WTC11 (cell line): ENCODE results near the gene EVA1C. TPM values are rescaled to one million over a fixed set of nuclear protein-coding genes. Genes with fewer than 3 reads are reported as not detected.

Source experiments
- ATAC-seq: fragments of 200-7000 bp; cut with Tn5 transposase; 2 replicates; pipeline ENCODE4 v1.10.0; 2021; ENCODE audit warnings: mild to moderate bottlenecking, moderate library complexity
- CTCF ChIA-PET: fragments of 300-600 bp; sonication (Branson Sonifier 250); formaldehyde crosslinking; loops from one replicate; lab custom pipeline; 2021; ENCODE audit warnings: antibody characterized with exemption; lab: Charles Lee
- POLR2A ChIA-PET: fragments of 350-600 bp; sonication (Branson Sonifier 250); formaldehyde crosslinking; loops from one replicate; lab custom pipeline; 2021; ENCODE audit warnings: antibody characterized with exemption; lab: Charles Lee
- DNase-seq: peaks from one replicate; pipeline ENCODE4 v3.0.0; 2021; ENCODE audit warnings: low spot score
- H3K27ac Mint-ChIP-seq: 2 replicates; pipeline ENCODE4 v1.8.0; 2021; ENCODE audit warnings: mixed read lengths
- H3K27me3 Mint-ChIP-seq: 2 replicates; pipeline ENCODE4 v1.8.0; 2021; ENCODE audit warnings: low read depth, mild to moderate bottlenecking, moderate library complexity, mixed read lengths
- H3K36me3 Mint-ChIP-seq: 2 replicates; pipeline ENCODE4 v1.8.0; 2021; ENCODE audit warnings: mixed read lengths
- H3K4me1 Mint-ChIP-seq: 2 replicates; pipeline ENCODE4 v1.8.0; 2022; ENCODE audit warnings: mixed read lengths
- H3K4me3 Mint-ChIP-seq: 2 replicates; pipeline ENCODE4 v1.8.0; 2021; ENCODE audit warnings: mild to moderate bottlenecking, moderate library complexity, mixed read lengths
- H3K9me3 Mint-ChIP-seq: 2 replicates; pipeline ENCODE4 v1.8.0; 2021; ENCODE audit warnings: mixed read lengths
- ARID4B ChIP-seq: sonication (generic); formaldehyde crosslinking; IDR thresholded peaks from 2 replicates; pipeline ENCODE4 v1.8.0; 2023; ENCODE audit warnings: missing genetic modification reagents, mild to moderate bottlenecking, borderline replicate concordance
- ATF1 ChIP-seq: sonication (generic); formaldehyde crosslinking; IDR thresholded peaks from 2 replicates; pipeline ENCODE4 v1.8.1; 2023; ENCODE audit warnings: mild to moderate bottlenecking, moderate library complexity, missing genetic modification reagents
- ATF2 ChIP-seq: sonication (generic); formaldehyde crosslinking; IDR thresholded peaks from 2 replicates; pipeline ENCODE4 v1.8.1; 2022; ENCODE audit warnings: low read depth, missing genetic modification reagents, borderline replicate concordance
- CDX4 ChIP-seq: fragments of 250-450 bp; sonication (Bioruptor Pico); IDR thresholded peaks from 2 replicates; pipeline ENCODE4 v1.9.0; 2021; ENCODE audit warnings: moderate library complexity, mild to moderate bottlenecking, inconsistent platforms, borderline replicate concordance
- CREM ChIP-seq: sonication (generic); formaldehyde crosslinking; IDR thresholded peaks from 2 replicates; pipeline ENCODE4 v1.8.1; 2022; ENCODE audit warnings: mild to moderate bottlenecking, missing genetic modification reagents, moderate library complexity
- FOXP4 ChIP-seq: sonication (generic); formaldehyde crosslinking; IDR thresholded peaks from 2 replicates; pipeline ENCODE4 v1.8.0; 2022; ENCODE audit warnings: mild to moderate bottlenecking, missing genetic modification reagents
- GABPB1 ChIP-seq: sonication (generic); formaldehyde crosslinking; IDR thresholded peaks from 2 replicates; pipeline ENCODE4 v1.8.1; 2023; ENCODE audit warnings: mild to moderate bottlenecking, missing genetic modification reagents
- IRF1 ChIP-seq: sonication (generic); formaldehyde crosslinking; IDR thresholded peaks from 2 replicates; pipeline ENCODE4 v1.8.0; 2023; ENCODE audit warnings: missing genetic modification reagents
- JUN ChIP-seq: sonication (generic); formaldehyde crosslinking; IDR thresholded peaks from 2 replicates; pipeline ENCODE4 v1.8.0; 2023; ENCODE audit warnings: mild to moderate bottlenecking, missing genetic modification reagents
- NFE2L1 ChIP-seq: sonication (generic); formaldehyde crosslinking; IDR thresholded peaks from 2 replicates; pipeline ENCODE4 v1.8.1; 2023; ENCODE audit warnings: missing genetic modification reagents
- OVOL2 ChIP-seq: fragments of 250-450 bp; sonication (Bioruptor Pico); IDR thresholded peaks from 2 replicates; pipeline ENCODE4 v1.9.0; 2021; ENCODE audit warnings: mild to moderate bottlenecking, borderline replicate concordance
- RELA ChIP-seq: sonication (generic); formaldehyde crosslinking; IDR thresholded peaks from 2 replicates; pipeline ENCODE4 v1.8.1; 2022; ENCODE audit warnings: missing genetic modification reagents, mild to moderate bottlenecking, borderline replicate concordance
- SMAD3 ChIP-seq: sonication (generic); formaldehyde crosslinking; IDR thresholded peaks from 2 replicates; pipeline ENCODE4 v1.8.0; 2022; ENCODE audit warnings: missing genetic modification reagents, mild to moderate bottlenecking, borderline replicate concordance
- SP1 ChIP-seq: sonication (generic); formaldehyde crosslinking; conservative IDR thresholded peaks from 2 replicates; pipeline ENCODE4 v1.8.1; 2022; ENCODE audit warnings: missing genetic modification reagents
- TEAD1 ChIP-seq: sonication (generic); formaldehyde crosslinking; IDR thresholded peaks from 2 replicates; pipeline ENCODE4 v1.8.0; 2022; ENCODE audit warnings: mild to moderate bottlenecking, missing genetic modification reagents
- ZBTB43 ChIP-seq: sonication (generic); formaldehyde crosslinking; IDR thresholded peaks from 2 replicates; pipeline ENCODE4 v1.8.1; 2023; ENCODE audit warnings: mild to moderate bottlenecking, missing genetic modification reagents
- ZNF219 ChIP-seq: sonication (generic); formaldehyde crosslinking; IDR thresholded peaks from 2 replicates; pipeline ENCODE4 v1.8.0; 2023; ENCODE audit warnings: missing genetic modification reagents, mild to moderate bottlenecking, borderline replicate concordance
- ZNF423 ChIP-seq: fragments of 250-450 bp; sonication (Bioruptor Pico); IDR thresholded peaks from 2 replicates; pipeline ENCODE4 v2.1.2; 2022; ENCODE audit warnings: mild to moderate bottlenecking, moderate library complexity
- total RNA-seq: library from RNA; stranded (reverse); gene quantifications from 3 replicates; pipeline ENCODE4 v1.2.3, GENCODE V29; 2021

The EVA1C gene
- total RNA-seq, 1 experiment from 2014 or later = 3.1 TPM

GRCh38 chr21:32492376-32492775, 79.9 kb downstream of the EVA1C start:
- H3K27me3 Mint-ChIP-seq = no peaks in the 10 kb centered on the region
- ChIA-PET POLR2A (no interaction called here), CTCF (interaction anchor here (0.9 kb wide), 1 partner anchor 77 kb away, joined by 3 read pairs; no protein-coding TSS in a partner anchor)
- H3K9me3 Mint-ChIP-seq = peaks cover 14% of the 10 kb centered on the region
- peaks cover 13% of the 10 kb centered on the region for H3K36me3 Mint-ChIP-seq
- no peak overlapping the region for H3K4me3 Mint-ChIP-seq
- H3K27ac Mint-ChIP-seq = no peak overlapping the region
- TF ChIP-seq JUN (CRISPR knock-in tag) = no peak
- TF ChIP-seq, all 79 proteins: peak for 0
- peaks cover 20% of the 10 kb centered on the region for H3K4me1 Mint-ChIP-seq
- DNase-seq = no peak
- ATAC-seq = no peak

GRCh38 chr21:32494934-32495709, 82.6 kb downstream of the EVA1C start:
- peaks cover 6% of the 10 kb centered on the region for H3K36me3 Mint-ChIP-seq
- CTCF ChIA-PET = interaction anchor here (0.5 to 1.3 kb wide), 4 partner anchors 22 to 562 kb away, joined by 3 to 5 read pairs (median 3); no protein-coding TSS in a partner anchor
- no peak for DNase-seq
- no peak for ATAC-seq
- H3K9me3 Mint-ChIP-seq = peaks cover 6% of the 10 kb centered on the region
- H3K27me3 Mint-ChIP-seq = no peaks in the 10 kb centered on the region
- H3K4me1 Mint-ChIP-seq = peaks cover 38% of the 10 kb centered on the region
- TF ChIP-seq ATF2 (CRISPR knock-in tag) = no peak
- TF ChIP-seq FOXP4 (CRISPR knock-in tag) = no peak
- TF ChIP-seq, all 79 proteins: peak for 0
- Mint-ChIP-seq H3K4me3 (no peak overlapping the region), H3K27ac (no peak overlapping the region)
- POLR2A ChIA-PET = no interaction called here

- POLR2A ChIA-PET = no interaction called here
- no peak for TF ChIP-seq CREM (CRISPR knock-in tag)
- TF ChIP-seq OVOL2 (CRISPR knock-in tag) = no peak
- TF ChIP-seq ZNF423 (CRISPR knock-in tag) = no peak
- TF ChIP-seq ATF1 (CRISPR knock-in tag) = no peak
- TF ChIP-seq ZBTB43 (CRISPR knock-in tag) = no peak
- TF ChIP-seq ZNF219 (CRISPR knock-in tag) = no peak
- no peak for TF ChIP-seq ATF2 (CRISPR knock-in tag)
- no peak for TF ChIP-seq SP1 (CRISPR knock-in tag)
- no peak for TF ChIP-seq RELA
- TF ChIP-seq TEAD1 (CRISPR knock-in tag) = no peak
- no peak for TF ChIP-seq SMAD3 (CRISPR knock-in tag)
- TF ChIP-seq GABPB1 (CRISPR knock-in tag) = no peak
- TF ChIP-seq CDX4 (CRISPR knock-in tag) = no peak
- TF ChIP-seq ARID4B = no peak
- TF ChIP-seq IRF1 (CRISPR knock-in tag) = no peak
- TF ChIP-seq NFE2L1 (CRISPR knock-in tag) = no peak
Observed at GRCh38 chr21:32496568-32496967, 84.1 kb downstream of the EVA1C start.

More at GRCh38 chr21:32496568-32496967, 84.1 kb downstream of the EVA1C start:
- H3K36me3 Mint-ChIP-seq = peaks cover 5% of the 10 kb centered on the region; the same call in 1 of the 2 replicates
- ATAC-seq (no peak), DNase-seq (no peak)
- CTCF ChIA-PET = no interaction called here
- peaks cover 44% of the 10 kb centered on the region for H3K4me1 Mint-ChIP-seq
- H3K27ac Mint-ChIP-seq = no peak overlapping the region
- H3K4me3 Mint-ChIP-seq = no peak overlapping the region
- H3K9me3 Mint-ChIP-seq = peaks cover 6% of the 10 kb centered on the region
- H3K27me3 Mint-ChIP-seq = no peaks in the 10 kb centered on the region
